Measurements from ENCODE around the gene VPS37D. TPM values are rescaled to one million over a fixed set of nuclear protein-coding genes. Genes with fewer than 3 reads are reported as not detected.

The VPS37D gene
- total RNA-seq, 1 experiment from 2014 or later = 0.85 TPM

GRCh38 chr7:73707045-73707631 is 39.5 kb downstream of the VPS37D start:
- TF ChIP-seq, protein P1, sequence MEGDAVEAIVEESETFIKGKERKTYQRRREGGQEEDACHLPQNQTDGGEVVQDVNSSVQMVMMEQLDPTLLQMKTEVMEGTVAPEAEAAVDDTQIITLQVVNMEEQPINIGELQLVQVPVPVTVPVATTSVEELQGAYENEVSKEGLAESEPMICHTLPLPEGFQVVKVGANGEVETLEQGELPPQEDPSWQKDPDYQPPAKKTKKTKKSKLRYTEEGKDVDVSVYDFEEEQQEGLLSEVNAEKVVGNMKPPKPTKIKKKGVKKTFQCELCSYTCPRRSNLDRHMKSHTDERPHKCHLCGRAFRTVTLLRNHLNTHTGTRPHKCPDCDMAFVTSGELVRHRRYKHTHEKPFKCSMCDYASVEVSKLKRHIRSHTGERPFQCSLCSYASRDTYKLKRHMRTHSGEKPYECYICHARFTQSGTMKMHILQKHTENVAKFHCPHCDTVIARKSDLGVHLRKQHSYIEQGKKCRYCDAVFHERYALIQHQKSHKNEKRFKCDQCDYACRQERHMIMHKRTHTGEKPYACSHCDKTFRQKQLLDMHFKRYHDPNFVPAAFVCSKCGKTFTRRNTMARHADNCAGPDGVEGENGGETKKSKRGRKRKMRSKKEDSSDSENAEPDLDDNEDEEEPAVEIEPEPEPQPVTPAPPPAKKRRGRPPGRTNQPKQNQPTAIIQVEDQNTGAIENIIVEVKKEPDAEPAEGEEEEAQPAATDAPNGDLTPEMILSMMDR (conservative IDR thresholded peaks at IDR 0.05) = no peak
- no peak for DNase-seq
- H3K9me3 ChIP-seq (ENCODE audit: control insufficient read depth, low read depth, low read length) = no peaks in the 10 kb centered on the region
- H3K79me2 ChIP-seq (ENCODE audit: insufficient read depth, low read length) = no peaks in the 10 kb centered on the region
- no peak overlapping the region for H4K91ac ChIP-seq (ENCODE audit: insufficient read length, low read depth, low read length)
- WGBS (ENCODE audit: extremely low coverage, insufficient read length, low lambda C conversion rate) = no CpG with 5 or more reads among the region's 15 CpGs
- no peak overlapping the region for H2BK12ac ChIP-seq (ENCODE audit: insufficient read length, low read depth, low read length)
- H2AFZ ChIP-seq (ENCODE audit: low read length) = no peak overlapping the region
- no peaks in the 10 kb centered on the region; the same call in 1 of the 2 replicates for H3K4me1 ChIP-seq (ENCODE audit: insufficient read depth, low read length)
- no peak overlapping the region for H3K14ac ChIP-seq (ENCODE audit: insufficient read depth, low read length)
- no peak overlapping the region for H4K8ac ChIP-seq (replicated peaks; ENCODE audit: insufficient read length, low read depth, low read length)
- H3K4me2 ChIP-seq (ENCODE audit: insufficient read depth, insufficient read length, low read length) = no peak overlapping the region
- no peak overlapping the region for H2BK20ac ChIP-seq (ENCODE audit: low read depth, low read length, poor library complexity, severe bottlenecking)
- no peak overlapping the region for H4K5ac ChIP-seq (ENCODE audit: insufficient read length, low read depth, low read length)
- no peak overlapping the region for H3K56ac ChIP-seq (ENCODE audit: insufficient read length, low read depth, low read length)
- no peak overlapping the region for H3K9ac ChIP-seq (ENCODE audit: extremely low read depth, insufficient read length, low read length)
- no peak overlapping the region for H3T11ph ChIP-seq (ENCODE audit: low read length)
- Mint-ChIP-seq H3K4me1 (peaks cover 9 to 38% of the 10 kb centered on the region in 2 experiments), H3K27me3 (ENCODE audit: low read depth) (peaks cover 2% of the 10 kb centered on the region), H3K4me3 (no peak overlapping the region), H3K27ac (no peak overlapping the region), H3K36me3 (ENCODE audit: insufficient read depth in 1 of 3, low read depth in 3 of 3) (peaks cover 2 to 10% (median 9%) of the 10 kb centered on the region in 3 experiments; a peak in 5 of 7 replicates), H3K9me3 (no peaks in the 10 kb centered on the region)
- no peak overlapping the region for H3K18ac ChIP-seq (ENCODE audit: insufficient read length, low read depth, low read length)
- H2BK15ac ChIP-seq (ENCODE audit: low read depth, low read length) = no peak overlapping the region
- H2BK120ac ChIP-seq (ENCODE audit: low read depth, low read length, poor library complexity, severe bottlenecking) = no peak overlapping the region
- H3K23me2 ChIP-seq (ENCODE audit: insufficient read length, low read depth, low read length, poor library complexity, severe bottlenecking) = peaks cover 2% of the 10 kb centered on the region
- H3K27me3 ChIP-seq (ENCODE audit: insufficient read depth, low read length) = no peaks in the 10 kb centered on the region
- H2BK5ac ChIP-seq (ENCODE audit: insufficient read length, low read length) = no peak overlapping the region
- H3K27ac ChIP-seq (ENCODE audit: insufficient read length, low read depth, low read length) = no peak overlapping the region
- H3K23ac ChIP-seq (ENCODE audit: insufficient read length, low read depth, low read length) = no peak overlapping the region
- no peaks in the 10 kb centered on the region for H3K79me1 ChIP-seq (ENCODE audit: insufficient read depth, low read depth, low read length, poor library complexity, severe bottlenecking)
- H3K4ac ChIP-seq (ENCODE audit: low read depth, low read length) = no peak overlapping the region
- no peaks in the 10 kb centered on the region for H4K20me1 ChIP-seq (ENCODE audit: control insufficient read depth, insufficient read depth, insufficient read length)
- H2AK5ac ChIP-seq (ENCODE audit: insufficient read length, low read length) = no peak overlapping the region

Data from H9 (cell line).